ENCODE measurements around the gene SLN.

Gene SLN

GRCh38 chr11:107679255-107680024, 32.4 kb downstream of the SLN start:
- Histone ChIP-seq H3K27ac (ENCODE audit: low read depth, low read length) (no peak overlapping the region), H3K9ac (ENCODE audit: low read length) (no peak overlapping the region), H3K9me3 (ENCODE audit: low read length) (no peaks in the 10 kb centered on the region), H3K36me3 (ENCODE audit: insufficient read depth, low read length) (no peaks in the 10 kb centered on the region), H3K27me3 (ENCODE audit: control insufficient read depth in 1 of 2, insufficient read depth in 2 of 2, low read length in 2 of 2) (no peaks in the 10 kb centered on the region), H3K4me3 (ENCODE audit: low read depth in 1 of 2, low read length in 2 of 2) (no peak overlapping the region), H3K4me1 (ENCODE audit: insufficient read depth, low read length) (no peaks in the 10 kb centered on the region)

DNA sequence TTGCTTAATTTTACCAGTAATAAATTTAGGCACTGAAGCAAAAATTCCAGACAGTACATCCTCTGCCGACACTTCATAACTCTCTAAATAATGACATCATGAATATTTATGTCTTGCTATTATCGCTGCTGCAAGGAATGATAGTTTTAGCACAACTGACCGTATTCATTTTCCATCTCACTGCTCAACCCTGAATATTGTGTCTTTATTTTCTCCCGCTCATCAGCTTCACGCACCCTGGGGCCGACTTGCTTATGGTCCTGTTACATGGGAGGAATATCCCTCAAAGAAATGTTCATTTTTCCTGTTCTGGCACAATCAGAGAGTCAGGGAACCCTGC, 33.3 kb downstream of the SLN start:
- Histone ChIP-seq H3K4me3 (ENCODE audit: low read depth in 1 of 2, low read length in 2 of 2) (no peak overlapping the region), H3K36me3 (ENCODE audit: insufficient read depth, low read length) (no peaks in the 10 kb centered on the region), H3K27ac (ENCODE audit: low read depth, low read length) (no peak overlapping the region), H3K4me1 (ENCODE audit: insufficient read depth, low read length) (no peaks in the 10 kb centered on the region), H3K9me3 (ENCODE audit: low read length) (no peaks in the 10 kb centered on the region), H3K27me3 (ENCODE audit: control insufficient read depth in 1 of 2, insufficient read depth in 2 of 2, low read length in 2 of 2) (no peaks in the 10 kb centered on the region), H3K9ac (ENCODE audit: low read length) (no peak overlapping the region)

- Histone ChIP-seq H3K36me3 (ENCODE audit: insufficient read depth, low read length) (no peaks in the 10 kb centered on the region), H3K9me3 (ENCODE audit: low read length) (no peaks in the 10 kb centered on the region), H3K4me1 (ENCODE audit: insufficient read depth, low read length) (no peaks in the 10 kb centered on the region), H3K4me3 (ENCODE audit: low read depth in 1 of 2, low read length in 2 of 2) (no peak overlapping the region), H3K27ac (ENCODE audit: low read depth, low read length) (no peak overlapping the region), H3K9ac (ENCODE audit: low read length) (no peak overlapping the region), H3K27me3 (ENCODE audit: control insufficient read depth in 1 of 2, insufficient read depth in 2 of 2, low read length in 2 of 2) (no peaks in the 10 kb centered on the region)
These were observed 33.8 kb downstream of the SLN start for GRCh38 chr11:107677924-107678631.

GRCh38 chr11:107676336-107677057, 35.4 kb downstream of the SLN start:
- Histone ChIP-seq H3K9ac (ENCODE audit: low read length) (no peak overlapping the region), H3K27ac (ENCODE audit: low read depth, low read length) (no peak overlapping the region), H3K27me3 (ENCODE audit: control insufficient read depth in 1 of 2, insufficient read depth in 2 of 2, low read length in 2 of 2) (no peaks in the 10 kb centered on the region), H3K4me3 (ENCODE audit: low read depth in 1 of 2, low read length in 2 of 2) (no peak overlapping the region), H3K9me3 (ENCODE audit: low read length) (no peaks in the 10 kb centered on the region), H3K36me3 (ENCODE audit: insufficient read depth, low read length) (no peaks in the 10 kb centered on the region), H3K4me1 (ENCODE audit: insufficient read depth, low read length) (no peaks in the 10 kb centered on the region)

GRCh38 chr11:107675902-107676301, 36.0 kb downstream of the SLN start:
- Histone ChIP-seq H3K9me3 (ENCODE audit: low read length) (no peaks in the 10 kb centered on the region), H3K4me3 (ENCODE audit: low read depth in 1 of 2, low read length in 2 of 2) (no peak overlapping the region), H3K27ac (ENCODE audit: low read depth, low read length) (no peak overlapping the region), H3K27me3 (ENCODE audit: control insufficient read depth in 1 of 2, insufficient read depth in 2 of 2, low read length in 2 of 2) (no peaks in the 10 kb centered on the region), H3K9ac (ENCODE audit: low read length) (no peak overlapping the region), H3K4me1 (ENCODE audit: insufficient read depth, low read length) (no peaks in the 10 kb centered on the region), H3K36me3 (ENCODE audit: insufficient read depth, low read length) (no peaks in the 10 kb centered on the region)

DNA sequence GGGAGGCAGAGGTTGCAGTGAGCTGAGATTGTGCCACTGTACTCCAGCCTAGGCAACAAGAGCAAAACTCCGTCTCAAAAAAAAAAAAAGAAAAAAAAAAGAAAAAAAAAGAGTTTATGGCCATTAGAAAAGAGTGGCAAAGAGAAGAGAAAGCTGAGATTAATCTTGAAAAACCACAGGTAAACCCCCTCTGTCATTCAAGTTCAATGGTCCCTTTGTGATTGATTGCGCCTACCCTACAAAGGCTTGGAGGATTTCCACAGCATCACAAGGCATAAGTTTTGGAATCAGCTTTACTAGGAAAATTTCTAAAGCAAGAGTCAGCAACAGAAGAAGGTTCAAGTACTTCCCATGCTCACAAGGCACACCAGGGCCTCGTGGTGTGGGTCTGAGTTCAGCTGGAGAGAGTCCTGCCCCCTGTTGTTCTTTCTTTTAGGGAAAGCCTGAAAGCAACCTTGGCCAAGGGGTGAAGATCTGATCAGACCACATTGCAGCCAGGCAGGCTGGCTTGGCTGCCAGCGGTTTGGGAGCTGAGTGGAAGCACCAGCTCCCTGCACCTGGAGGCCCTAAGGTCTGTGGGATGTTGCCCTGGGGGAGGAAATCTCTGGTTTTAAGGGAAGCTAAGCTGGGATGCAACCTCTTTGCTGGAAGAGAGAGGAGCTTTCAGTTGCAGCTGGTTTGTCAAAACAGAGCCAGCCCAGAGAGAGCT, 41.8 kb downstream of the SLN start:
- Histone ChIP-seq H3K4me3 (ENCODE audit: low read depth in 1 of 2, low read length in 2 of 2) (no peak overlapping the region), H3K9me3 (ENCODE audit: low read length) (no peaks in the 10 kb centered on the region), H3K27ac (ENCODE audit: low read depth, low read length) (no peak overlapping the region), H3K9ac (ENCODE audit: low read length) (no peak overlapping the region), H3K27me3 (ENCODE audit: control insufficient read depth in 1 of 2, insufficient read depth in 2 of 2, low read length in 2 of 2) (no peaks in the 10 kb centered on the region), H3K4me1 (ENCODE audit: insufficient read depth, low read length) (no peaks in the 10 kb centered on the region), H3K36me3 (ENCODE audit: insufficient read depth, low read length) (no peaks in the 10 kb centered on the region)

- Histone ChIP-seq H3K4me1 (ENCODE audit: insufficient read depth, low read length) (no peaks in the 10 kb centered on the region), H3K4me3 (ENCODE audit: low read depth in 1 of 2, low read length in 2 of 2) (no peak overlapping the region), H3K9me3 (ENCODE audit: low read length) (no peaks in the 10 kb centered on the region), H3K27me3 (ENCODE audit: control insufficient read depth in 1 of 2, insufficient read depth in 2 of 2, low read length in 2 of 2) (no peaks in the 10 kb centered on the region), H3K36me3 (ENCODE audit: insufficient read depth, low read length) (no peaks in the 10 kb centered on the region), H3K27ac (ENCODE audit: low read depth, low read length) (no peak overlapping the region), H3K9ac (ENCODE audit: low read length) (no peak overlapping the region)
These were observed 42.6 kb downstream of the SLN start for GRCh38 chr11:107669191-107669740.

DNA sequence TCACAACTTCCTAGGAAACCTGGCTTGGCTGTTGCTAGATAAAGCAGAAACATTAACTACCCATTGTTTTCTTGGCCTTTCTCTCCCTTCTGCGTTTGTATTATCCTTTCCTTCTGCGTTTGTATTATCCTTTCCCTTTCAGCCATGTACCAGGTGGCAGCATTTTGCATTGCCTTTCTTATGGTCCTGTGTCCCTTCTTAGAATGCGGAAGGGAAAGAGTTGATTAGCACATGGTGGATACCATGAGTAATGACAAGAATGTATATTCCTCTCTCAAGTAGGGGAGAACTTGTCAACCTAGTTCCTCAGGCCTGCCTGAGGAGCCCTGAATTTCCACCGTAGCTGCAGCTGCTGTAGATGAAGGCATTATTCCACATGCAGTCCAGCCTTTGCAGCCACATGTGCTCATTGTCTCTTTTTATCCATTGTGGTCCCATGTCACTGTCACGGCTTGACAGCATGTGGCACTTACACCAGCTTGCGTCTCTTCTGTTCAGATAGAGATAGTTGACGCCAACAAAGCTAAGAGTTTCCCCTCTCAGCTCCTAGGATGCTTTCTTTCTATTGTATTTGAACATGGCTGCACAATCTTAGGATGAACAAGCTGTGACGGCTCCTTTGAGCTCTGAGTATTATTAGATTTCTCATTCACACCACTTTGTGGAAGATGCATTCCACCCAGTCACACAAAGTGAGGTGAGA, 44.8 kb downstream of the SLN start:
- Histone ChIP-seq H3K4me1 (ENCODE audit: insufficient read depth, low read length) (no peaks in the 10 kb centered on the region), H3K27ac (ENCODE audit: low read depth, low read length) (no peak overlapping the region), H3K4me3 (ENCODE audit: low read depth in 1 of 2, low read length in 2 of 2) (no peak overlapping the region), H3K9me3 (ENCODE audit: low read length) (no peaks in the 10 kb centered on the region), H3K9ac (ENCODE audit: low read length) (no peak overlapping the region), H3K36me3 (ENCODE audit: insufficient read depth, low read length) (no peaks in the 10 kb centered on the region), H3K27me3 (ENCODE audit: control insufficient read depth in 1 of 2, insufficient read depth in 2 of 2, low read length in 2 of 2) (no peaks in the 10 kb centered on the region)

DNA sequence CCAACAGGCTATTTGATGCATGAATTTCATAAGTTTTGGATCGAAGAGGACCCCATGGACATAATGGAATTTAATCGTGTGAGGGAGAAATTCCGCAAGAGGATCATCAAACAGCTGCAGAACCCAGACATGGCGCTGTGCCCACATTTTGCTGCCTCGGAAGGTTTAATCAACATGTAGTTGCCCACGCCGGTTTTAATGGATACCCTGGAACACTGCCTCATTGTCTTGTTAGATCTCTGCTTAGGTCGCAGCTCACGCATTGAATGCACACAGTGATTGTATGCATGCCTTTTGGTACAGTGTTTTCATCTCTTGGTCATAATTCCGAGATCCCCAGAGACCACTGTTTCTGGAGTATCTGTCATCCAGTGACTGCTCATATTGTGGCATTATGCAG, 46.8 kb downstream of the SLN start:
- Histone ChIP-seq H3K4me1 (ENCODE audit: insufficient read depth, low read length) (no peaks in the 10 kb centered on the region), H3K27me3 (ENCODE audit: control insufficient read depth in 1 of 2, insufficient read depth in 2 of 2, low read length in 2 of 2) (no peaks in the 10 kb centered on the region), H3K27ac (ENCODE audit: low read depth, low read length) (no peak overlapping the region), H3K4me3 (ENCODE audit: low read depth in 1 of 2, low read length in 2 of 2) (no peak overlapping the region), H3K9ac (ENCODE audit: low read length) (no peak overlapping the region), H3K36me3 (ENCODE audit: insufficient read depth, low read length) (no peaks in the 10 kb centered on the region), H3K9me3 (ENCODE audit: low read length) (no peaks in the 10 kb centered on the region)

GRCh38 chr11:107661656-107662055, 50.2 kb downstream of the SLN start:
- Histone ChIP-seq H3K36me3 (ENCODE audit: insufficient read depth, low read length) (no peaks in the 10 kb centered on the region), H3K9me3 (ENCODE audit: low read length) (no peaks in the 10 kb centered on the region), H3K9ac (ENCODE audit: low read length) (no peak overlapping the region), H3K27me3 (ENCODE audit: control insufficient read depth in 1 of 2, insufficient read depth in 2 of 2, low read length in 2 of 2) (no peaks in the 10 kb centered on the region), H3K4me1 (ENCODE audit: insufficient read depth, low read length) (no peaks in the 10 kb centered on the region), H3K27ac (ENCODE audit: low read depth, low read length) (no peak overlapping the region), H3K4me3 (ENCODE audit: low read depth in 1 of 2, low read length in 2 of 2) (no peak overlapping the region)

Data from muscle layer of colon (tissue), 2 donors.